ENCODE measurements around the gene SLC34A1.

SLC34A1 gene

GRCh38 chr5:177389241-177390169 is 5.3 kb downstream of the SLC34A1 start:
- DNase-seq = peak; percentile 59 to 69

GRCh38 chr5:177390363-177391300 is 6.4 kb downstream of the SLC34A1 start:
- peak; percentile 92 to 93 for DNase-seq

DNA sequence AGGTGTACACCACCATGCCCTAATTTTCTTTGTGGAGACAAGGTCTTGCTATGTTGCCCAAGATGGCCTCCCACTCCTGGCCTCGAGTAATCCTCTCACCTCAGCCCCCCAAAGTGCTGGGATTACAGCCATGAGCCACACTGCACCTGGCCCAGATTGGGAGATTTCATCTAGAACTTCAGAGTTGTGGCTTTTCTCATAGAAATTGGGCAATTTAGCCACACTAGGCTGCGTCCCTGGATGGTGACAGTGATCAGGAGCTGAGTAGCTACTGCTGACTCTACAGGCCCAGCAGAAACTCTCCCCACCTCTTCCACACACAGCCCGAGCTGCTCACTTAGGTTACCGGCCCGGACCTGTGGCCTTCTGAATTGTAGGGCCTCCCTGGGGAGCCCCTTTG is 8.5 kb downstream of the SLC34A1 start:
- no peak for DNase-seq

GRCh38 chr5:177393206-177393765 is 9.1 kb downstream of the SLC34A1 start:
- no peak for DNase-seq

- no peak for DNase-seq
Observed at GRCh38 chr5:177393990-177394389, 9.8 kb downstream of the SLC34A1 start.

DNA sequence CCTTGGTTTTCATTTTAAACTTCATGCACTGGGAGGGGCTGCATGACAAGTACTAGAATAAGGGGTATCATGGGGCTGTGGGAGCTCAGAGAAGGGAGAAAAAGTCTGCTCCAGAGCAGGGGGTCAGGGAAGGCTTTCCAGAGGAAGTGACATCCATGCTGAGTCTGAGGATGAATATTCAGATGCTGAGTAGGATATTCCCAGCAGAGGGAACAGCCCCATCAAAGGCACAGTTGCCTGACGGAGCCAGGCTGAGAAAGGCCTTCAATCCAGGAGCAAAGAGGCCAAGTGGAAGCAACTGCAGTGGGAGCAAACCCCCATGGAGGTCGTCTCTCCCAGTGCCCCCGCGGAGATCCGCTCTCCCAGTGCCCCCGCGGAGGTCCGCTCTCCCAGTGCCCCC is 11.8 kb downstream of the SLC34A1 start:
- DNase-seq = no peak

DNA sequence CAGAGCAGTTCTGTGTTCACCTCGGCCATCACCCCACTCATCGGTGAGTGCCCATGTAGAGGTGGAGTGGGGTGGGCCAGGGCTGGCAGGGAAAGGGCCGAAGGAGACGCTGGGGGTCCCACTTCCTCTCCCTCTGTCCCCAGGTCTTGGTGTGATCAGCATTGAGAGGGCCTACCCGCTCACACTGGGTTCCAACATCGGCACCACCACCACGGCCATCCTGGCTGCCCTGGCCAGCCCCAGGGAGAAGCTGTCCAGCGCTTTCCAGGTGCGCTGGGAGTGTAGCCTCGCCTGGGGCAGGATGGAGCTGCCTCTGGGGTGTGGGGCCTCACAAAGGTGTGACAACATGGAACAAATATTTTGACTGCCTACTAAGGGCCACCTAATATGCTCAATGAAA is 12.6 kb downstream of the SLC34A1 start:
- DNase-seq = no peak

DNA sequence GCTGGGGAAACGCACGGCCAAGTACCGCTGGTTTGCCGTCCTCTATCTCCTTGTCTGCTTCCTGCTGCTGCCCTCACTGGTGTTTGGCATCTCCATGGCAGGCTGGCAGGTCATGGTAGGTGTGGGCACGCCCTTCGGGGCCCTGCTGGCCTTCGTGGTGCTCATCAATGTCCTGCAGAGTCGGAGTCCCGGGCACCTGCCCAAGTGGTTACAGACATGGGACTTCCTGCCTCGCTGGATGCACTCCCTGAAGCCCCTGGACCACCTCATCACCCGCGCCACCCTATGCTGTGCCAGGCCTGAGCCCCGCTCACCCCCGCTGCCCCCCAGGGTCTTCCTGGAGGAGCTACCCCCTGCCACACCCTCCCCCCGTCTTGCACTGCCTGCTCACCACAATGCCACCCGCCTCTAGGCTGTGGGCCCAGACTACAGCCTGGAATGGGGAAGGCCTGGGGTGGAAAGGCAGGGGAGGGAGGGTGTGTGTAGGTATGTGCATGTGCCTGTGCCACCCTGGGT is 13.7 kb downstream of the SLC34A1 start:
- DNase-seq = no peak

DNA sequence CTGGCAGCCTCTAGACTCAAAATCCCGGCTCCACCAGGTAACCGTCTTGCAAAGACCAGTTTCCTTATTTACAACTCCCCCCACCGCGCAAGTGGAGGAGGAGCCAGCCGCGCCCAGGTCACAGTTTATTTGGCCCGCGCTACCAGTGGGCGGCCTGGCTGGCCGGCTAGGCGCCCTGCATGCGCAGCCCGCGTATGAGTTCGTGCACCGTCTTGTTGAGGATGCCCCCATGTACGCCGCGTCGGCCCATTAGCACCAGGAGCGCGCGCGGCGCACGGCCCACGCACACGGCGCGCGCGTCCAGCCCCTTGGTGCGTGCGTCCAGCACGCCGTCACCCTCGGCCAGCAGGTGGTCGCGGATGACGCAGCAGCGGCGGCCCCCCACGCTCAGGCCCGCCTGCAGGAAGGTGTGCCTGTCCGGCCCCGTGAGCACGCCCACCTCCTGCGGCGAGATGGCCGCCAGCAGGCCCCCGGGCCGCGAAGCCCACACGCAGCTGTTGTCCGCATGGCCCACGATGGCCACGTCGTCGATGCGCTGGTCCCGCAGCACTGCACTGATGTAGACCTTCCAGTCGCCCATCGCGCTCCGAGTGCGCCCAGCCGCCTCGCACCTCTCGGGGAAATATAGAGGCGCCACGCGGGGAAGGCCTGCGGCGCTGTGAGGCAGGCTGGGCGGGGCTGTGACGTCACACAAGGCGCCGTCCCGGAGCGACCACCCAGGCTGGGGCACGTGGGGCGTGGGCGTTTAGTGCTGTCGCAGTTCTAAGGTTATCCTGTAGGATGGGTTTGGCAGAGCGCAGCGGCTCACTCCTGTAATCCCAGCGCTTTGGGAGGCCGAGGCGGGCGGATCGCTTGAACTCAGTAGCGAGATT is 16.0 kb downstream of the SLC34A1 start, which contains the start of gene PFN3:
TSS of gene PFN3 (minus strand) at position 665 of the 872 bp plus-strand sequence. CDS start at position 580, 85 bp downstream.
- no peak for DNase-seq

DNA sequence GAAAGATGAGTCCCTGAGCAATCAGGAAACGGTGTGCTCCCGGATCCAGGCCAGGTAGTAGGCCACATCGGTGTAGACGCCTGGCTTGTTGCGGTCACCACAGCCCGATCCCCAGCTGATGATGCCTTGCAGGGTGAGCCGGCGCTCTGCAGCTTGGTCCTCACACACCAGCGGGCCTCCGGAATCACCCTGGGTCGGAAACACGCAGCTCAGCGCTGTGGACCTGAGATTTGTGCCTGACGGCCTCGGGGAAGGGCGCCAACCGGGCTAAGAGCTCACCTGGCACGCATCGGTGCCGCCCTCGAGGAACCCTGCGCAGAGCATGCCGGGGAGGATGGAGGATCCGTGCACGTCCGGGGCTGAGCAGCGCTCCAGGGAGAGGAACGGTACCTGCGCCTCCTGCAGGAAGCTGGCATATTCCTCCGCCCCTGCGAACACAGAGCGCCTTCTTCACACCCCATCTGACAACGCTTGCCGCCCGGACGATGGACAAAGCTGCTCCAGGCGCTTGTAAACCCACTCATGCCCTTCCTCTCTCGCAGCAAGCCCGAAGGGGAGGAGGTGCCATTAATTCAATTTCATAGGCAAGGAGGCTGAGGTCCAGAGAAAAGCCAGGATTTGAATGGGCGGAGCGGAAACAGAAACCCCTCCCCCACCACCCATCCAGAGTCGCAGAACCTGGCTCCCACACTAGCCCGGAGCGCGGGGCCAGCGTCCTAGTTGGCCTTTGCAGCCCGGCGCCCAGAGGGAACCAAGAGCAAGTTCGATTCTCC is 18.2 kb downstream of the SLC34A1 start:
- DNase-seq = peak; percentile 79 to 86

GRCh38 chr5:177403102-177403791 is 19.0 kb downstream of the SLC34A1 start:
- DNase-seq = peak; percentile 45 to 60

DNA sequence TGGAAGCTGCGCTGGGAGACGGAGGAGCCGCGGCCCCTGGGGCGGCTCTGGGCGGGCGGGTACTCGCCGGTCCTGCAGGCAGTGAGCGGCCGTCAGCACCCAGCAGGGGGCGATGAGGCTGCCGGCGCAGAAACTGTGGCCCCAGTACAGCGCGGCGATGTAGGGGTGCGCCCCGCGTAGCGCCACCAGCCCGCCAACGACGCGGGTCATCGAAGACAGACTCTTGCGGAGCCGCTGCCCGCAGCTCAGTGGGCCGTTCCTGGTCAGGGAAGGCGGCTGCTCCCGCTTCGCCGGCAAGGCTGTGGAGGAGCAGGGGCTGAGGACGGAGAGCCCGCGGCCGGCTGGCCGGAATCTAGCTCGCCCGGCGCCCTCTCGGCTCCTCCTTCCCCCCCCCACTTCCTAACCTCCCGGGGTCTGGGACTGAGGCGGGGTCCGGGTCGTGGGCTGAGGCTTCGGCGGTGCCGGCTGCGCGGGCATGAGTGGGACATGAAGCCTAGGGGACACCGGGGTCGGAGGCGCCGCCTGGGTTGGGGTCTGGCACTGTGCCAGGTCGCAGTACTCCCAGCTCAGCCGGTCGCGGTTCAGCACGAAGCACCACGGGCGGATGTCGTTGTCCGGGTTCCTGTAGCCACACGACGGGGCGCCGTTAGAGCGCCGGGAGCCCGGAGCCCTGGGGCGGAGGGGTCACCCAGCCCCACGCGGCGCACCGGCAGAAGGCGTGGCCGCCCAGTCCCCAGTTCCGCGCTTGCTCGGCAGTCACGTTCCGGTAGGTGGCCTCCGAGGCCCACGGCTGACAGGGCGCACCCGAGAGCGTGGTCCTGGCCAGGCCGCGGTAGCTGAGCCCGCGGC is 19.8 kb downstream of the SLC34A1 start:
- peak; percentile 86 to 90 for DNase-seq

- DNase-seq = no peak
Observed at GRCh38 chr5:177404641-177405179, 20.5 kb downstream of the SLC34A1 start.

DNA sequence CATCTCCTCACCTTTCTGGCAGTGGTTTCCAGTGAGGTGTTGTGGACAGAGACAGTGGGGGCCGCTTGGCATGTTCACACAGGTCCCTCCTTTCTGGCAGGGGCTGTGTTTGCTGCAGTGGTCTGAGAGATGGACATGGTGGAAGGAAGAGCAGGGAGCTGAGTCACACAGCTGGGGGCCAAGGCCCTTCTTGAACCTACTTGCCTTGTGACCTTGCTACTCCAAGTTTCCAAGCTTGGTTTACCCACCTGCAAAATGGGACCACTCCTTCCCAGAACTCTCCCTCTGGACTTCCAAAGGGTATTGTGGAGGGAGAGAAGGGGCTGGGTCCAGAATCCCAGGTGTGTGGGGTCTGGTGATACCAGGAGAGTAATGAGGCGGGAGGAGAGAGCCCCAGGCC is 21.1 kb downstream of the SLC34A1 start:
- DNase-seq = no peak

DNA sequence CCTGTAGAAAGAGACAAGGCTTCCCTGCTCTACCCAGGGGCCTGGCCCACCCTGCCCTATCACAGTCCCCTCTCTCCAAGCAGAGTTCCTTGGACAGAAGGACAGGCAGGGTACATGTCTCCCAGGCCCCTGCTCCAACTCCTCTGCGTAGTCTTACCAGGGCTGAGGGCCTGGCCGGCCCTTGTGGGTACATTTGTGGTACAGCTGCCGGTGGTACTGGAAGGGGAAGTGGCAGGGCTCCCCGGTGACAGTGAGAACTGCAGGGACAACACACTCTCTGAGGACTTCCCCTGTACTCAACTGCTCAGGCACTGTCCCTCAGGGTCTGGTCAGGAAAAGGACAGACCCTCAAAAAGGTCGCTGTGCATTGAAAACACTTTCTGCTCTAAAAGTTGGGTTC is 21.6 kb downstream of the SLC34A1 start:
- no peak for DNase-seq

GRCh38 chr5:177409043-177409801 is 25.0 kb downstream of the SLC34A1 start, which contains the start of gene F12:
F12 (minus strand) TSS chr5:177409564; CDS start chr5:177409527, 37 bp downstream.
- DNase-seq = no peak

GRCh38 chr5:177410575-177410974 is 26.3 kb downstream of the SLC34A1 start:
- no peak for DNase-seq

- peak in 1 of 2 experiments; percentile 36 for DNase-seq
Observed at GRCh38 chr5:177412603-177413233, 28.5 kb downstream of the SLC34A1 start.

Data from activated CD4-positive, alpha-beta T cell treated with anti-CD3 and anti-CD28 coated beads, Interleukin-2, amount 50 U/mL, for 48 hours (primary cell).